B cell (primary cell): ENCODE data around the gene CBX2. TPM values are rescaled to one million over a fixed set of nuclear protein-coding genes. Genes with fewer than 3 reads are reported as not detected.

ENCODE experiments used
- ATAC-seq: fragments of 200-7000 bp; cut with Tn5 transposase; one replicate; pipeline ENCODE4 v1.10.0; 2021; ENCODE audit warnings: low read depth, mild to moderate bottlenecking, moderate number of reproducible peaks, moderate library complexity
- CTCF ChIA-PET: fragments of 350-600 bp; sonication (Branson Sonifier 250); formaldehyde crosslinking; loops from one replicate; lab custom pipeline; 2021; ENCODE audit warnings: antibody characterized with exemption, inconsistent platforms; lab: Charles Lee
- POLR2A ChIA-PET: fragments of 350-600 bp; sonication (Branson Sonifier 250); formaldehyde crosslinking; loops from one replicate; lab custom pipeline; 2021; ENCODE audit warnings: antibody characterized with exemption; lab: Charles Lee
- DNase-seq: peaks from one replicate; pipeline ENCODE4 v3.0.0; 2013
- H2AFZ ChIP-seq: 2 replicates; pipeline ENCODE4 v1.6.1; 2012; ENCODE audit warnings: mild to moderate bottlenecking, low read depth, low read length; ENCODE audit not compliant: insufficient read depth, poor library complexity, severe bottlenecking
- H3K27ac ChIP-seq, 2 donors: 1 replicate in 1 of 2; 2 replicates in 1 of 2; pipeline ENCODE4 v1.5.1; 2012 to 2013; ENCODE audit warnings: low read length in 2 of 2, mild to moderate bottlenecking in 2 of 2, moderate library complexity in 1 of 2
- H3K27me3 ChIP-seq, 4 experiments: fragments of 200-600 bp in 1 of 4; sonication (generic) in 1 of 4; replicated peaks in 1 of 4; 1 replicate in 2 of 4; 2 replicates in 2 of 4; pipeline versions ENCODE4 v1.6.1 to v1.7.0; 2013 to 2016; ENCODE audit warnings: low read length in 3 of 4, mild to moderate bottlenecking in 2 of 4, mixed read lengths in 1 of 4, moderate library complexity in 1 of 4; ENCODE audit not compliant: insufficient read depth in 4 of 4, control insufficient read depth in 3 of 4; ENCODE audit errors: control extremely low read depth in 1 of 4
- H3K36me3 ChIP-seq, 2 experiments: replicated peaks in 1 of 2; 1 replicate in 1 of 2; 2 replicates in 1 of 2; pipeline versions ENCODE4 v1.6.1 to v1.7.1; 2013; ENCODE audit warnings: low read length in 1 of 2; ENCODE audit not compliant: insufficient read depth in 2 of 2, control insufficient read depth in 1 of 2; ENCODE audit errors: control extremely low read depth in 1 of 2, extremely low read depth in 1 of 2
- H3K4me1 ChIP-seq, 2 donors: fragments of 200-600 bp in 1 of 2; sonication (generic) in 1 of 2; 1 replicate in 1 of 2; 2 replicates in 1 of 2; pipeline versions ENCODE4 v1.5.1 to v1.6.1; 2013 to 2017; ENCODE audit warnings: low read length in 2 of 2; ENCODE audit not compliant: control insufficient read depth in 2 of 2, insufficient read depth in 2 of 2
- H3K4me2 ChIP-seq: replicated peaks from 2 replicates; pipeline ENCODE3; 2012; ENCODE audit warnings: mild to moderate bottlenecking, low read depth, low read length; ENCODE audit not compliant: poor library complexity, severe bottlenecking
- H3K4me3 ChIP-seq, 5 experiments: fragments of 200-600 bp in 1 of 5; sonication (generic) in 1 of 5; 1 replicate in 3 of 5; 2 replicates in 2 of 5; pipeline versions ENCODE4 v1.5.1 to v1.7.0; 2011 to 2016; ENCODE audit warnings: low read length in 4 of 5, mild to moderate bottlenecking in 4 of 5, low read depth in 2 of 5, control low read depth in 1 of 5, moderate library complexity in 1 of 5; ENCODE audit not compliant: insufficient read depth in 1 of 5; ENCODE audit errors: control extremely low read depth in 1 of 5, extremely low read depth in 1 of 5
- H3K79me2 ChIP-seq: fragments of 200-600 bp; sonication (generic); one replicate; pipeline ENCODE4 v1.6.0; 2016; ENCODE audit warnings: low read length; ENCODE audit not compliant: control insufficient read depth, insufficient read depth
- H3K9ac ChIP-seq: fragments of 200-600 bp; sonication (generic); 2 replicates; pipeline ENCODE4 v1.6.1; 2017; ENCODE audit warnings: mild to moderate bottlenecking, low read length, moderate library complexity
- H3K9me3 ChIP-seq, 3 donors: one replicate each; pipeline versions ENCODE4 v1.6.1 to v1.7.1; 2013; ENCODE audit warnings: low read length in 2 of 3; ENCODE audit not compliant: control insufficient read depth in 2 of 3, insufficient read depth in 1 of 3; ENCODE audit errors: control extremely low read depth in 1 of 3
- H4K20me1 ChIP-seq: 2 replicates; pipeline ENCODE4 v1.6.0; 2012; ENCODE audit warnings: mild to moderate bottlenecking, low read length; ENCODE audit not compliant: insufficient read depth, control insufficient read depth, poor library complexity, severe bottlenecking
- H3K27ac Mint-ChIP-seq: one replicate; pipeline ENCODE4 v1.8.0; 2021; ENCODE audit warnings: mixed read lengths
- H3K27me3 Mint-ChIP-seq: one replicate; pipeline ENCODE4 v1.8.0; 2021; ENCODE audit warnings: mixed read lengths
- H3K4me1 Mint-ChIP-seq: one replicate; pipeline ENCODE4 v1.8.0; 2021; ENCODE audit warnings: mixed read lengths
- H3K4me3 Mint-ChIP-seq: one replicate; pipeline ENCODE4 v1.8.0; 2021; ENCODE audit warnings: mixed read lengths
- H3K9me3 Mint-ChIP-seq: one replicate; pipeline ENCODE4 v1.8.0; 2022; ENCODE audit warnings: mixed read lengths; ENCODE audit not compliant: insufficient read depth
- CTCF ChIP-seq: fragments of 200-600 bp; IDR thresholded peaks from one replicate; pipeline ENCODE4 v1.8.0; 2022; ENCODE audit warnings: antibody characterized with exemption, mild to moderate bottlenecking
- EZH2 ChIP-seq: IDR thresholded peaks from 2 replicates; pipeline ENCODE4 v1.6.1; 2012; ENCODE audit warnings: borderline replicate concordance, low read depth, mild to moderate bottlenecking, moderate library complexity, low read length; ENCODE audit not compliant: insufficient read depth, poor library complexity, severe bottlenecking
- WGBS: methylation state at CpG from one replicate; pipeline ENCODE4 v1.1.5; 2013; ENCODE audit warnings: missing lambda C conversion rate; ENCODE audit not compliant: insufficient coverage; 5-methylcytosine and 5-hydroxymethylcytosine counted together
- intact Hi-C: fragments of 100-400 bp; cut with micrococcal nuclease; formaldehyde crosslinking; loops from one replicate; pipeline ENCODE4 v1.10.0; 2022
- polyA plus RNA-seq: library from polyadenylated mRNA; depleted of rRNA; stranded (reverse); fragments of >200 nt; gene quantifications from 2 replicates; pipeline ENCODE4 v1.2.3, GENCODE V29; 2012
- total RNA-seq, 2 donors: library from RNA; stranded (reverse); fragments of 120-200 nt in 1 of 2; gene quantifications; 1 replicate in 1 of 2; 2 replicates in 1 of 2; pipeline versions ENCODE4 v1.2.3 to v1.2.4, GENCODE V29; 2013 to 2022

CBX2 gene
- total and polyA plus RNA-seq, 2 donors (not counting 1 experiment from before 2014, with no cell fraction given): 0.10 to 0.47 TPM

GRCh38 chr17:79809530-79810129 lies 31.7 kb downstream of the CBX2 start:
- Mint-ChIP-seq H3K4me1 (peaks cover 33% of the 10 kb centered on the region), H3K27ac (no peak overlapping the region), H3K9me3 (peaks cover under 1% of the 10 kb centered on the region), H3K27me3 (peaks cover 60% of the 10 kb centered on the region), H3K4me3 (no peak overlapping the region)
- peaks cover 0 to 83% (median 2%) of the 10 kb centered on the region in 3 donors for H3K9me3 ChIP-seq
- peak; percentile 37 for DNase-seq
- ChIA-PET POLR2A (interaction anchor here (1.3 to 3.4 kb wide), 3 partner anchors 13 to 31 kb away, joined by 7 to 10 read pairs (median 9); partner anchors contain the start of gene CBX8), CTCF (interaction anchor here (1.0 to 2.0 kb wide), 2 partner anchors 20 to 27 kb away, joined by 3 to 7 read pairs; no protein-coding TSS in a partner anchor)
- peak overlapping the region; percentile 38 for H3K4me2 ChIP-seq
- no peak for ATAC-seq
- TF ChIP-seq CTCF (no peak), EZH2 (no peak)
- H2AFZ ChIP-seq: no peak overlapping the region
- no peak overlapping the region for H3K4me3 ChIP-seq
- H3K79me2 ChIP-seq: no peaks in the 10 kb centered on the region
- 3% methylated on average over 25 of the region's 40 CpGs for WGBS
- H3K4me1 ChIP-seq: peaks cover 42 to 72% of the 10 kb centered on the region in 2 donors
- peaks cover 0 to 92% (median 78%) of the 10 kb centered on the region in 4 experiments for H3K27me3 ChIP-seq
- no peak overlapping the region for H3K9ac ChIP-seq
- peaks cover 59% of the 10 kb centered on the region for H4K20me1 ChIP-seq
- intact Hi-C loops: loop anchor here (2.0 kb wide), 2 partner anchors 13 to 33 kb away; partner anchors contain the start of gene CBX8
- no peak overlapping the region for H3K27ac ChIP-seq
- no peaks in the 10 kb centered on the region for H3K36me3 ChIP-seq
